GM12878 (cell line): ENCODE measurements around the gene AMOTL1. TPM values are rescaled to one million over a fixed set of nuclear protein-coding genes. Genes with fewer than 3 reads are reported as not detected.
A peak's percentile ranks its signal among the peaks of the same experiment; 100 is the strongest.

Experiments
- ATAC-seq: fragments of 200-7000 bp; cut with Tn5 transposase; 3 replicates; pipeline ENCODE4 v1.9.1; 2020; ENCODE audit warnings: mild to moderate bottlenecking, moderate library complexity
- BruUV-seq: library from RNA; stranded (reverse); fragments of 400-500 nt; replicated peaks from 2 replicates; lab custom pipeline; 2021; lab: Mats Ljungman, UMichigan
- CTCF ChIA-PET: fragments of 300-600 bp; sonication (Branson Sonifier 250); formaldehyde crosslinking; extraction: SDS; loops from one replicate; lab custom pipeline; 2021; ENCODE audit warnings: inconsistent platforms; lab: Yijun Ruan, JAX
- POLR2A ChIA-PET: fragments of 350-600 bp; formaldehyde crosslinking; extraction: SDS; loops from one replicate; lab custom pipeline; 2021; ENCODE audit warnings: inconsistent platforms; lab: Charles Lee
- RAD21 ChIA-PET: fragments of 300-600 bp; sonication (Branson Sonifier 250); formaldehyde crosslinking; loops from one replicate; lab custom pipeline; 2023; ENCODE audit warnings: antibody characterized with exemption; ENCODE audit not compliant: unreplicated experiment; lab: Charles Lee
- SMC1A ChIA-PET: fragments of 300-600 bp; sonication (Branson Sonifier 250); formaldehyde crosslinking; loops from one replicate; lab custom pipeline; 2023; ENCODE audit not compliant: unreplicated experiment, uncharacterized antibody; lab: Charles Lee
- DNase-seq: peaks from one replicate; pipeline ENCODE4 v3.0.0-alpha.2; 2011; ENCODE audit warnings: low read depth, low spot score
- FAIRE-seq: peaks from 3 replicates; lab custom pipeline; 2011; peaks lifted over from hg19 to GRCh38; lab: Jason Lieb, UNC
- H2AFZ ChIP-seq: 2 replicates; pipeline ENCODE4 v1.6.0; 2011; ENCODE audit warnings: low read depth, low read length, control low read depth; ENCODE audit not compliant: control insufficient read depth
- H3K27ac ChIP-seq: 2 replicates; pipeline ENCODE4 v1.5.1; 2011; ENCODE audit warnings: control low read depth; ENCODE audit not compliant: control insufficient read depth, insufficient read depth
- H3K27me3 ChIP-seq, 2 experiments: replicated peaks in 1 of 2; 2 replicates each; pipeline versions ENCODE4 v1.6.0 to v1.6.1; 2011; ENCODE audit warnings: low read length in 1 of 2; ENCODE audit not compliant: control insufficient read depth in 2 of 2, insufficient read depth in 2 of 2
- H3K36me3 ChIP-seq, 2 experiments: 2 replicates each; pipeline ENCODE4 v1.5.1; 2011; ENCODE audit warnings: low read length in 1 of 2; ENCODE audit not compliant: control insufficient read depth in 2 of 2, insufficient read depth in 2 of 2
- H3K4me1 ChIP-seq: 2 replicates; pipeline ENCODE4 v1.6.1; 2011; ENCODE audit warnings: mild to moderate bottlenecking, low read length, moderate library complexity, mixed read lengths; ENCODE audit not compliant: control insufficient read depth, insufficient read depth
- H3K4me2 ChIP-seq: 2 replicates; pipeline ENCODE4 v1.6.0; 2011; ENCODE audit warnings: control low read depth; ENCODE audit not compliant: control insufficient read depth, insufficient read depth
- H3K4me3 ChIP-seq: fragments of 200-600 bp; sonication (generic); 2 replicates; pipeline ENCODE4 v1.5.1; 2016
- H3K79me2 ChIP-seq: 2 replicates; pipeline ENCODE4 v1.6.0; 2011; ENCODE audit warnings: low read length; ENCODE audit not compliant: control insufficient read depth, insufficient read depth
- H3K9ac ChIP-seq: 2 replicates; pipeline ENCODE4 v1.8.0; 2011; ENCODE audit warnings: low read length, control low read depth, mixed read lengths; ENCODE audit not compliant: control insufficient read depth, insufficient read depth
- H3K9me3 ChIP-seq: replicated peaks from 3 replicates; pipeline ENCODE4 v1.5.1; 2011; ENCODE audit warnings: mild to moderate bottlenecking, low read length; ENCODE audit not compliant: control insufficient read depth, insufficient read depth
- H4K20me1 ChIP-seq: 2 replicates; pipeline ENCODE4 v1.6.0; 2011; ENCODE audit not compliant: control insufficient read depth, insufficient read depth
- CBFB ChIP-seq: IDR thresholded peaks from 2 replicates; pipeline ENCODE4 v1.6.1; 2016; ENCODE audit warnings: antibody characterized with exemption, low read depth
- CTCF ChIP-seq, 3 experiments: IDR thresholded peaks in 2 of 3; conservative IDR thresholded peaks in 1 of 3; 2 replicates each; pipeline ENCODE4 v1.5.1; 2011; ENCODE audit warnings: low read depth in 3 of 3, low read length in 3 of 3, mild to moderate bottlenecking in 3 of 3, control low read depth in 2 of 3, moderate library complexity in 2 of 3, inconsistent platforms in 1 of 3, mixed read lengths in 1 of 3; ENCODE audit not compliant: control insufficient read depth in 2 of 3, insufficient read depth in 1 of 3; ENCODE audit errors: extremely low read depth in 1 of 3
- EED ChIP-seq: sonication (generic); IDR thresholded peaks from 2 replicates; pipeline ENCODE4 v1.6.1; 2016; ENCODE audit warnings: antibody characterized with exemption, low read depth
- ESRRA ChIP-seq: IDR thresholded peaks from 2 replicates; pipeline ENCODE4 v1.6.1; 2012; ENCODE audit warnings: mild to moderate bottlenecking, low read length, improper control_type of control experiment
- RAD21 ChIP-seq: IDR thresholded peaks from 2 replicates; pipeline ENCODE4 v1.6.1; 2011; ENCODE audit warnings: mild to moderate bottlenecking, low read depth, low read length, moderate library complexity; ENCODE audit not compliant: insufficient read depth
- SMC3 ChIP-seq: IDR thresholded peaks from 2 replicates; pipeline ENCODE4 v1.6.1; 2011; ENCODE audit warnings: low read length, improper control_type of control experiment, borderline replicate concordance
- STAT3 ChIP-seq: IDR thresholded peaks from 2 replicates; pipeline ENCODE4 v1.6.1; 2011; ENCODE audit warnings: low read depth, low read length, improper control_type of control experiment
- USF1 ChIP-seq: IDR thresholded peaks from 2 replicates; pipeline ENCODE4 v1.6.1; 2011; ENCODE audit warnings: borderline replicate concordance, low read depth, mild to moderate bottlenecking, moderate library complexity, mixed read lengths, low read length; ENCODE audit not compliant: insufficient read depth; ENCODE audit errors: extremely low read length
- YY1 ChIP-seq: IDR thresholded peaks from 2 replicates; pipeline ENCODE4 v1.6.1; 2011; ENCODE audit warnings: low read depth, mild to moderate bottlenecking, low read length
- ZNF217 ChIP-seq: fragments of 450-650 bp; IDR thresholded peaks from 2 replicates; pipeline ENCODE4 v1.6.1; 2017; ENCODE audit warnings: antibody characterized with exemption, mild to moderate bottlenecking
- ZZZ3 ChIP-seq: IDR thresholded peaks from 2 replicates; pipeline ENCODE4 v1.6.1; 2011; ENCODE audit warnings: low read depth; ENCODE audit not compliant: control insufficient read depth, insufficient read length
- WGBS: methylation state at CpG from one replicate; pipeline ENCODE4 v1.1.6; 2016; ENCODE audit warnings: low lambda C conversion rate; ENCODE audit not compliant: insufficient replicate concordance, insufficient coverage; ENCODE audit errors: missing lambda C conversion rate; 5-methylcytosine and 5-hydroxymethylcytosine counted together
- in situ Hi-C: fragments of 300-500 bp; cut with MboI; formaldehyde crosslinking; loops from 9 replicates; pipeline ENCODE4 v1.14.3; 2018; ENCODE audit warnings: mixed read lengths
- intact Hi-C: fragments of 100-400 bp; cut with micrococcal nuclease; formaldehyde crosslinking; loops from one replicate; pipeline ENCODE4 v1.14.2; 2022; ENCODE audit not compliant: unreplicated experiment
- polyA plus RNA-seq, 11 experiments: library from polyadenylated mRNA; depleted of rRNA in 4 of 11; unstranded in 6 of 11; stranded (reverse) in 5 of 11; fragments of >200 nt; fragmentation: Nextera tagmentation in 4 of 11; fragmentation: Illumina TruSeq in 1 of 11; extraction: Ambion mirVana in 4 of 11; extraction: Trizol in 1 of 11; gene quantifications; 1 replicate in 1 of 11; 2 replicates in 10 of 11; pipeline versions ENCODE4 v1.2.1 to v1.2.3, GENCODE V29; 2011 to 2016; ENCODE audit warnings: inconsistent platforms in 2 of 11, missing spikeins in 2 of 11, low read depth in 1 of 11
- total RNA-seq, 4 experiments: library from RNA; depleted of rRNA in 3 of 4; stranded (reverse); fragments of >200 nt in 3 of 4; fragmentation: Illumina TruSeq in 1 of 4; extraction: Trizol in 1 of 4; gene quantifications; 2 replicates each; pipeline versions ENCODE4 v1.2.1 to v1.2.3, GENCODE V29; 2013 to 2021

AMOTL1 gene
- total and polyA plus RNA-seq, 10 of the 15 experiments (the other 5 are each of a cell fraction or from before 2014, with no cell fraction given), result under 0.01 to 0.41 (median 0.01) TPM; not detected in 7

- no TSS peak for BruUV-seq
- Histone ChIP-seq H3K27me3 (no peaks in the 10 kb centered on the region), H3K79me2 (no peaks in the 10 kb centered on the region), H3K36me3 (no peaks in the 10 kb centered on the region), H3K27ac (no peak overlapping the region), H3K4me1 (no peaks in the 10 kb centered on the region), H3K4me2 (no peak overlapping the region), H4K20me1 (no peaks in the 10 kb centered on the region), H2AFZ (no peak overlapping the region), H3K4me3 (no peak overlapping the region), H3K9ac (no peak overlapping the region), H3K9me3 (no peaks in the 10 kb centered on the region)
- POLR2A ChIA-PET, result interaction anchor here (1.1 kb wide), 1 partner anchor 111 kb away, joined by 3 read pairs; no protein-coding TSS in a partner anchor
- RAD21 ChIA-PET, result interaction anchor here (0.7 to 1.5 kb wide), 3 partner anchors 52 to 111 kb away, joined by 3 to 7 read pairs (median 3); no protein-coding TSS in a partner anchor
- intact Hi-C loops, result loop anchor here (5.0 kb wide), 1 partner anchor 111 kb away; no protein-coding TSS in a partner anchor
- peak; percentile 63 for ATAC-seq
- in situ Hi-C loops, result no loop called here
- CTCF ChIA-PET, result interaction anchor here (0.8 to 4.0 kb wide), 15 partner anchors 8 to 174 kb away, joined by 3 to 25 read pairs (median 4); no protein-coding TSS in a partner anchor
- SMC1A ChIA-PET, result interaction anchor here (0.7 to 1.5 kb wide), 5 partner anchors 90 to 1776 kb away, joined by 3 to 9 read pairs (median 3); no protein-coding TSS in a partner anchor
- DNase-seq, result no peak
- no peak for FAIRE-seq
- peak; percentile 45 for TF ChIP-seq RAD21
- peak; percentile 52; the same call in 1 of the 2 replicates for TF ChIP-seq SMC3
- no peak for TF ChIP-seq USF1
- TF ChIP-seq STAT3, result no peak
- TF ChIP-seq YY1, result no peak
- no peak for TF ChIP-seq CBFB
- TF ChIP-seq ESRRA, result no peak
- TF ChIP-seq ZZZ3, result no peak
- TF ChIP-seq EED, result no peak
- peak; percentile 46 to 53 (median 47); a peak in 5 of 6 replicates for TF ChIP-seq CTCF (IDR thresholded peaks at IDR 0.05 in 2 of 3, conservative IDR thresholded peaks at IDR 0.05 in 1 of 3; ENCODE audit: control insufficient read depth in 2 of 3, extremely low read depth in 1 of 3, insufficient read depth in 1 of 3, low read depth in 3 of 3, low read length in 3 of 3)
- TF ChIP-seq ZNF217, result no peak
- 42% methylated on average over 10 of the region's 10 CpGs for WGBS
Measured at GRCh38 chr11:94786264-94787126, 18.3 kb downstream of the AMOTL1 start.
